SU-DHL-6 (cell line): ENCODE measurements around the gene PSME2.

Experiments
- H2AFZ ChIP-seq: fragments of 200-600 bp; sonication (generic); 2 replicates; pipeline ENCODE4 v1.6.1; 2014; ENCODE audit warnings: low read depth, mild to moderate bottlenecking, moderate library complexity, mixed read lengths, antibody characterized with exemption, low read length; ENCODE audit not compliant: severe bottlenecking
- H3F3A ChIP-seq: fragments of 200-600 bp; shearing (Covaris generic); 2 replicates; pipeline ENCODE4 v1.6.0; 2016; ENCODE audit warnings: antibody characterized with exemption, mild to moderate bottlenecking; ENCODE audit not compliant: insufficient read depth
- H3K27ac ChIP-seq: fragments of 200-600 bp; sonication (generic); 2 replicates; pipeline ENCODE4 v1.5.1; 2016; ENCODE audit warnings: low read depth, mild to moderate bottlenecking, low read length, moderate library complexity, mixed read lengths
- H3K27me3 ChIP-seq: fragments of 200-600 bp; sonication (generic), shearing (Covaris generic); 2 replicates; pipeline ENCODE4 v1.6.0; 2014; ENCODE audit warnings: mild to moderate bottlenecking, low read length
- H3K36me3 ChIP-seq: fragments of 200-600 bp; sonication (generic); 2 replicates; pipeline ENCODE4 v1.6.1; 2014; ENCODE audit warnings: mild to moderate bottlenecking, low read length, mixed read lengths
- H3K4me2 ChIP-seq: fragments of 300-600, 200-600 bp; shearing (Covaris generic), sonication (generic); 2 replicates; pipeline ENCODE4 v1.6.0; 2014; ENCODE audit warnings: low read length, low read depth, mild to moderate bottlenecking; ENCODE audit not compliant: poor library complexity, severe bottlenecking
- H3K4me3 ChIP-seq: fragments of 200-600 bp; sonication (generic); 2 replicates; pipeline ENCODE4 v1.5.1; 2014; ENCODE audit warnings: antibody characterized with exemption, low read length, mild to moderate bottlenecking, mixed read lengths; ENCODE audit not compliant: insufficient read depth, poor library complexity, severe bottlenecking
- H3K79me2 ChIP-seq: fragments of 200-600 bp; sonication (generic); 2 replicates; pipeline ENCODE4 v1.6.1; 2014; ENCODE audit warnings: mild to moderate bottlenecking, low read length, moderate library complexity; ENCODE audit not compliant: insufficient read depth
- H3K9ac ChIP-seq: fragments of 200-600 bp; sonication (generic); 2 replicates; pipeline ENCODE4 v1.7.0; 2014; ENCODE audit warnings: mild to moderate bottlenecking, low read length
- H3K9me2 ChIP-seq: fragments of 200-600 bp; sonication (generic); replicated peaks from 2 replicates; pipeline ENCODE4 v1.6.1; 2014; ENCODE audit warnings: low read length; ENCODE audit not compliant: insufficient read depth
- H3K9me3 ChIP-seq: fragments of 200-600 bp; sonication (generic); 2 replicates; pipeline ENCODE4 v1.6.1; 2014; ENCODE audit warnings: low read length, mixed read lengths; ENCODE audit not compliant: insufficient read depth
- H4K20me1 ChIP-seq: fragments of 200-600 bp; sonication (generic); 2 replicates; pipeline ENCODE4 v1.6.1; 2014; ENCODE audit warnings: low read depth, mild to moderate bottlenecking, antibody characterized with exemption, low read length, moderate library complexity, mixed read lengths
- EZH2phosphoT487 ChIP-seq: fragments of 200-600 bp; sonication (generic), shearing (Covaris generic); conservative IDR thresholded peaks from 2 replicates; pipeline ENCODE4 v1.6.1; 2018; ENCODE audit warnings: mild to moderate bottlenecking, antibody characterized with exemption, low read length, moderate library complexity, mixed read lengths
- TF ChIP-seq, protein P1 (sequence below): fragments of 200-600 bp; sonication (generic); IDR thresholded peaks from one replicate; pipeline ENCODE4 v1.5.1; 2017; ENCODE audit warnings: antibody characterized with exemption, mild to moderate bottlenecking, low read length, moderate library complexity; ENCODE audit not compliant: insufficient read depth, poor library complexity, severe bottlenecking

The PSME2 gene, protein sequence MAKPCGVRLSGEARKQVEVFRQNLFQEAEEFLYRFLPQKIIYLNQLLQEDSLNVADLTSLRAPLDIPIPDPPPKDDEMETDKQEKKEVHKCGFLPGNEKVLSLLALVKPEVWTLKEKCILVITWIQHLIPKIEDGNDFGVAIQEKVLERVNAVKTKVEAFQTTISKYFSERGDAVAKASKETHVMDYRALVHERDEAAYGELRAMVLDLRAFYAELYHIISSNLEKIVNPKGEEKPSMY

DNA sequence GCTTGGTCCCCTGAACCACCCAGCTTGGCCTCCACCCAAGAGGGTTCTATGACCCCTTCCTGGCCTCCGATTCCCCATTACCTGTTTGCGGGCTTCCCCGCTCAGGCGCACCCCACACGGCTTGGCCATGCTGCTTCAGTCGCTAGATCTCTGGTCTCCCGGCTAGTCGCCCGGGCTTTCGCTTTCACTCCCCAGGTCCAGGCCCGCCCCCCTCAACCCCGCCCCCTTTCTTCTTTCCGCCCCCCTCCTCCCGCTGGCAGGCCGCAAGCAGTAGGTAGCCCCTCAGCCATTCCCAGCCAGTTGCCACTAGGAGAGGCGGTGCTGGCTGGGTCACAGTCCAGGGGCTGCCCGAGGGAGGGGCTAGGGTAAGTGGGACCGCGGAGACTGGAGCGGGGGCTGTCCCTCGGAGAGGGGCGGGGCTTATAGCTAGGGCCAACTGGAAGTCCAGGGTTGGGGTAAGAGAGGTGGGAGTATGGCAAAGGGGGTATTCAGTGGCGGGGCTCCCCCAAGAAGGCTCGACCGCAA, at the start of gene PSME2:
TSS of gene PSME2 (minus strand) at position 158 of the 525 bp plus-strand sequence. CDS start at position 129, 29 bp downstream.
- peak within 1 kb of the TSS; percentile 31 for H2AFZ ChIP-seq
- H3K79me2 ChIP-seq: peaks cover 26% of the 10 kb centered on the region
- H4K20me1 ChIP-seq: no peaks in the 10 kb centered on the region

DNA sequence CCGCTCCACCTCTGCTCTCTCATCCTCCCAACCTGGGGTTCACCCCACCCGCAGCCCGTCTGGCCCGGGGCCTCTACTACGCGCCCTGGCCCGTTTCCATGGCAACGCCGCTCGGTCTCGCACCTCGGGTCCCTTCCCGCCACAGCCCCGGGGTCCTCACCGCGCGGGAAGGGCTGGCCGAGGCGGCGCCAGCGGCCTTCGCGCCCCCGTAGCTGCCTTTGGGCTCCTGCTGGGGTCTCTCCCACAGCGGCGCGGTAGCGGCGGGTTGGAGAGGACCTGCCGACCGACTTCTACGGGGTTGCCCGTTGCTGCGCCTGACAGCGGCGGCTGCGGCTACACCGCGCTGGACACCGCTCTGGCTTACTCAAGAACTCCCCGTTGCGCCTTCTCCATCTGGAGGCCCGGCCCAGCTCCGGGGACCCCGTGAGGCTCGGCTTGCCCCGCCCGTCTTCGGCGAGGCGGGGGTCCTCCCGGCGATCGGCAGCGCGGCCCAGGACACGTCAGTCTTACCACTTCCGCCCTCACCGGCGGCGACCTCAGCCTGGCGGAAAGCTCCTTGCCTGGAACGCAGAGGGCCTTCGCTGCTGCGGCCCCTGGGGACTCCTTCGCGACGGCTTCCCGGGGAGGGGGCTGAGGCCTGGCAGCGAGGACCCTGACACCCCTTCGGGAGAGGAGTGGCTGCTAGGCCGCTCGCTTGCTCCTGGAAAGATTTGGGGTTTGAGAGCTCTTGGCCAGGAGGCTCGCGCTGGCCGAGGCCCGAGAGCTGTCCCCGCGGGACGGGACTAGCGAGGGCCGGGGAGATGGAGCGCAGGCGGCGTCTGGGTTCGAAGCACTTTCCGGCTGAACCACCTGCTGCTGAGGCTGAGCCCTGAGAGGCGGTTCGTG, 49.0 kb upstream of the PSME2 start, which contains the start of gene TM9SF1:
TSS of gene TM9SF1 (minus strand) at position 256 of the 885 bp plus-strand sequence. CDS start 422 bp downstream, outside the sequence.
- H3F3A ChIP-seq: peaks cover 24% of the 10 kb centered on the region
- H3K36me3 ChIP-seq: no peaks in the 10 kb centered on the region
- H3K79me2 ChIP-seq: peaks cover 18% of the 10 kb centered on the region; the same call in 1 of the 2 replicates
- H4K20me1 ChIP-seq: no peaks in the 10 kb centered on the region
- H3K9me3 ChIP-seq: no peaks in the 10 kb centered on the region
- no peak for TF ChIP-seq EZH2phosphoT487
- TF ChIP-seq, protein P1, sequence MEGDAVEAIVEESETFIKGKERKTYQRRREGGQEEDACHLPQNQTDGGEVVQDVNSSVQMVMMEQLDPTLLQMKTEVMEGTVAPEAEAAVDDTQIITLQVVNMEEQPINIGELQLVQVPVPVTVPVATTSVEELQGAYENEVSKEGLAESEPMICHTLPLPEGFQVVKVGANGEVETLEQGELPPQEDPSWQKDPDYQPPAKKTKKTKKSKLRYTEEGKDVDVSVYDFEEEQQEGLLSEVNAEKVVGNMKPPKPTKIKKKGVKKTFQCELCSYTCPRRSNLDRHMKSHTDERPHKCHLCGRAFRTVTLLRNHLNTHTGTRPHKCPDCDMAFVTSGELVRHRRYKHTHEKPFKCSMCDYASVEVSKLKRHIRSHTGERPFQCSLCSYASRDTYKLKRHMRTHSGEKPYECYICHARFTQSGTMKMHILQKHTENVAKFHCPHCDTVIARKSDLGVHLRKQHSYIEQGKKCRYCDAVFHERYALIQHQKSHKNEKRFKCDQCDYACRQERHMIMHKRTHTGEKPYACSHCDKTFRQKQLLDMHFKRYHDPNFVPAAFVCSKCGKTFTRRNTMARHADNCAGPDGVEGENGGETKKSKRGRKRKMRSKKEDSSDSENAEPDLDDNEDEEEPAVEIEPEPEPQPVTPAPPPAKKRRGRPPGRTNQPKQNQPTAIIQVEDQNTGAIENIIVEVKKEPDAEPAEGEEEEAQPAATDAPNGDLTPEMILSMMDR: no peak
- peak within 1 kb of the TSS; percentile 72 for H2AFZ ChIP-seq
- no peaks in the 10 kb centered on the region for H3K27me3 ChIP-seq
- H3K9me2 ChIP-seq: no peaks in the 10 kb centered on the region
- peak within 1 kb of the TSS; percentile 66 for H3K4me3 ChIP-seq
- peak within 1 kb of the TSS; percentile 83 for H3K27ac ChIP-seq
- peak within 1 kb of the TSS; percentile 74 for H3K4me2 ChIP-seq
- H3K9ac ChIP-seq: peak within 1 kb of the TSS; percentile 63

More for the DNA sequence above, at the start of gene PSME2:
- Histone ChIP-seq H3K9me3 (no peaks in the 10 kb centered on the region), H3K27ac (peak within 1 kb of the TSS; percentile 81), H3K4me3 (peak within 1 kb of the TSS; percentile 95), H3K9ac (peak within 1 kb of the TSS; percentile 91), H3K9me2 (no peaks in the 10 kb centered on the region), H3K36me3 (0 out of 2 replicates have a peak, but pooled peaks cover 6% of the 10 kb centered on the region), H3K4me2 (peak within 1 kb of the TSS; percentile 96), H3K27me3 (no peaks in the 10 kb centered on the region), H3F3A (peaks cover 10% of the 10 kb centered on the region; the same call in 1 of the 2 replicates)
- TF ChIP-seq, protein P1: no peak
- TF ChIP-seq EZH2phosphoT487: no peak

DNA sequence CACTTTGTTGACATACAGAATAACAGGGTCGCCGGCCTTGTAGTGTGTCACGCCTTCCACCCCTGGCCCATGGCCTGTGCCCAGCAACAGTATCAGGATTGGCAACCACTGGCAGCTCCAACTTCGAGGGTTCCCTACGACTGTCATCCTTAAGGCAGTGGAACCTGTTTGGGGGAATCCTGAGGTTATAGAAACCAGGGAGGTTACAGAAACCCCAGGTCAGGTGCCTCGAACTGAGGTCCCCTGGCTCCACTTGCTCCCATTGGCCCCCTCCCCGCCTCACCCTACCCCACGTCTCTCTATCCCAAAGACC, 48.4 kb upstream of the PSME2 start:
- peak overlapping the region; percentile 72 for H2AFZ ChIP-seq
- peak overlapping the region; percentile 74 for H3K4me2 ChIP-seq
- H4K20me1 ChIP-seq: no peaks in the 10 kb centered on the region
- H3K79me2 ChIP-seq: peaks cover 18% of the 10 kb centered on the region; the same call in 1 of the 2 replicates
- H3K36me3 ChIP-seq: no peaks in the 10 kb centered on the region
- peaks cover 27% of the 10 kb centered on the region for H3F3A ChIP-seq
- no peaks in the 10 kb centered on the region for H3K9me2 ChIP-seq
- no peaks in the 10 kb centered on the region for H3K27me3 ChIP-seq
- peak overlapping the region; percentile 66 for H3K4me3 ChIP-seq
- H3K9me3 ChIP-seq: no peaks in the 10 kb centered on the region
- TF ChIP-seq, protein P1: no peak
- no peak for TF ChIP-seq EZH2phosphoT487
- peak overlapping the region; percentile 83 for H3K27ac ChIP-seq
- peak overlapping the region; percentile 63 for H3K9ac ChIP-seq
